GM12878 (cell line): Measurements from ENCODE around the gene CASP3. TPM values are rescaled to one million over a fixed set of nuclear protein-coding genes. Genes with fewer than 3 reads are reported as not detected.
"Not testable (repeated sequence)": the region's sequence is repeated elsewhere in the genome, so short reads cannot be mapped to it uniquely, and the experiment has no call there.

ENCODE experiments used
- ATAC-seq: fragments of 200-7000 bp; cut with Tn5 transposase; 3 replicates; pipeline ENCODE4 v1.9.1; 2020; ENCODE audit warnings: mild to moderate bottlenecking, moderate library complexity
- BruUV-seq: library from RNA; stranded (reverse); fragments of 400-500 nt; replicated peaks from 2 replicates; lab custom pipeline; 2021; lab: Mats Ljungman, UMichigan
- CTCF ChIA-PET: fragments of 300-600 bp; sonication (Branson Sonifier 250); formaldehyde crosslinking; extraction: SDS; loops from one replicate; lab custom pipeline; 2021; ENCODE audit warnings: inconsistent platforms; lab: Yijun Ruan, JAX
- POLR2A ChIA-PET: fragments of 350-600 bp; formaldehyde crosslinking; extraction: SDS; loops from one replicate; lab custom pipeline; 2021; ENCODE audit warnings: inconsistent platforms; lab: Charles Lee
- RAD21 ChIA-PET: fragments of 300-600 bp; sonication (Branson Sonifier 250); formaldehyde crosslinking; loops from one replicate; lab custom pipeline; 2023; ENCODE audit warnings: antibody characterized with exemption; ENCODE audit not compliant: unreplicated experiment; lab: Charles Lee
- SMC1A ChIA-PET: fragments of 300-600 bp; sonication (Branson Sonifier 250); formaldehyde crosslinking; loops from one replicate; lab custom pipeline; 2023; ENCODE audit not compliant: unreplicated experiment, uncharacterized antibody; lab: Charles Lee
- DNase-seq: peaks from one replicate; pipeline ENCODE4 v3.0.0-alpha.2; 2011; ENCODE audit warnings: low read depth, low spot score
- FAIRE-seq: peaks from 3 replicates; lab custom pipeline; 2011; peaks lifted over from hg19 to GRCh38; lab: Jason Lieb, UNC
- H2AFZ ChIP-seq: 2 replicates; pipeline ENCODE4 v1.6.0; 2011; ENCODE audit warnings: low read depth, low read length, control low read depth; ENCODE audit not compliant: control insufficient read depth
- H3K27ac ChIP-seq: 2 replicates; pipeline ENCODE4 v1.5.1; 2011; ENCODE audit warnings: control low read depth; ENCODE audit not compliant: control insufficient read depth, insufficient read depth
- H3K27me3 ChIP-seq, 2 experiments: replicated peaks in 1 of 2; 2 replicates each; pipeline versions ENCODE4 v1.6.0 to v1.6.1; 2011; ENCODE audit warnings: low read length in 1 of 2; ENCODE audit not compliant: control insufficient read depth in 2 of 2, insufficient read depth in 2 of 2
- H3K36me3 ChIP-seq, 2 experiments: 2 replicates each; pipeline ENCODE4 v1.5.1; 2011; ENCODE audit warnings: low read length in 1 of 2; ENCODE audit not compliant: control insufficient read depth in 2 of 2, insufficient read depth in 2 of 2
- H3K4me1 ChIP-seq: 2 replicates; pipeline ENCODE4 v1.6.1; 2011; ENCODE audit warnings: mild to moderate bottlenecking, low read length, moderate library complexity, mixed read lengths; ENCODE audit not compliant: control insufficient read depth, insufficient read depth
- H3K4me2 ChIP-seq: 2 replicates; pipeline ENCODE4 v1.6.0; 2011; ENCODE audit warnings: control low read depth; ENCODE audit not compliant: control insufficient read depth, insufficient read depth
- H3K4me3 ChIP-seq: fragments of 200-600 bp; sonication (generic); 2 replicates; pipeline ENCODE4 v1.5.1; 2016
- H3K79me2 ChIP-seq: 2 replicates; pipeline ENCODE4 v1.6.0; 2011; ENCODE audit warnings: low read length; ENCODE audit not compliant: control insufficient read depth, insufficient read depth
- H3K9ac ChIP-seq: 2 replicates; pipeline ENCODE4 v1.8.0; 2011; ENCODE audit warnings: low read length, control low read depth, mixed read lengths; ENCODE audit not compliant: control insufficient read depth, insufficient read depth
- H3K9me3 ChIP-seq: replicated peaks from 3 replicates; pipeline ENCODE4 v1.5.1; 2011; ENCODE audit warnings: mild to moderate bottlenecking, low read length; ENCODE audit not compliant: control insufficient read depth, insufficient read depth
- H4K20me1 ChIP-seq: 2 replicates; pipeline ENCODE4 v1.6.0; 2011; ENCODE audit not compliant: control insufficient read depth, insufficient read depth
- CBFB ChIP-seq: IDR thresholded peaks from 2 replicates; pipeline ENCODE4 v1.6.1; 2016; ENCODE audit warnings: antibody characterized with exemption, low read depth
- RUNX3 ChIP-seq: IDR thresholded peaks from 2 replicates; pipeline ENCODE4 v1.6.1; 2012; ENCODE audit warnings: low read length, inconsistent platforms
- YY1 ChIP-seq: IDR thresholded peaks from 2 replicates; pipeline ENCODE4 v1.6.1; 2011; ENCODE audit warnings: low read depth, mild to moderate bottlenecking, low read length
- ZNF274 ChIP-seq: IDR thresholded peaks from one replicate; pipeline ENCODE4 v1.8.0; 2011; ENCODE audit not compliant: insufficient read length, insufficient read depth
- WGBS: methylation state at CpG from one replicate; pipeline ENCODE4 v1.1.6; 2016; ENCODE audit warnings: low lambda C conversion rate; ENCODE audit not compliant: insufficient replicate concordance, insufficient coverage; ENCODE audit errors: missing lambda C conversion rate; 5-methylcytosine and 5-hydroxymethylcytosine counted together
- in situ Hi-C: fragments of 300-500 bp; cut with MboI; formaldehyde crosslinking; loops from 9 replicates; pipeline ENCODE4 v1.14.3; 2018; ENCODE audit warnings: mixed read lengths
- intact Hi-C: fragments of 100-400 bp; cut with micrococcal nuclease; formaldehyde crosslinking; loops from one replicate; pipeline ENCODE4 v1.14.2; 2022; ENCODE audit not compliant: unreplicated experiment
- polyA plus RNA-seq, 11 experiments: library from polyadenylated mRNA; depleted of rRNA in 4 of 11; unstranded in 6 of 11; stranded (reverse) in 5 of 11; fragments of >200 nt; fragmentation: Nextera tagmentation in 4 of 11; fragmentation: Illumina TruSeq in 1 of 11; extraction: Ambion mirVana in 4 of 11; extraction: Trizol in 1 of 11; gene quantifications; 1 replicate in 1 of 11; 2 replicates in 10 of 11; pipeline versions ENCODE4 v1.2.1 to v1.2.3, GENCODE V29; 2011 to 2016; ENCODE audit warnings: inconsistent platforms in 2 of 11, missing spikeins in 2 of 11, low read depth in 1 of 11
- total RNA-seq, 4 experiments: library from RNA; depleted of rRNA in 3 of 4; stranded (reverse); fragments of >200 nt in 3 of 4; fragmentation: Illumina TruSeq in 1 of 4; extraction: Trizol in 1 of 4; gene quantifications; 2 replicates each; pipeline versions ENCODE4 v1.2.1 to v1.2.3, GENCODE V29; 2013 to 2021

CASP3 gene
- total and polyA plus RNA-seq, 10 of the 15 experiments (the other 5 are each of a cell fraction or from before 2014, with no cell fraction given): 50.0 to 194 (median 74.4) TPM

DNA sequence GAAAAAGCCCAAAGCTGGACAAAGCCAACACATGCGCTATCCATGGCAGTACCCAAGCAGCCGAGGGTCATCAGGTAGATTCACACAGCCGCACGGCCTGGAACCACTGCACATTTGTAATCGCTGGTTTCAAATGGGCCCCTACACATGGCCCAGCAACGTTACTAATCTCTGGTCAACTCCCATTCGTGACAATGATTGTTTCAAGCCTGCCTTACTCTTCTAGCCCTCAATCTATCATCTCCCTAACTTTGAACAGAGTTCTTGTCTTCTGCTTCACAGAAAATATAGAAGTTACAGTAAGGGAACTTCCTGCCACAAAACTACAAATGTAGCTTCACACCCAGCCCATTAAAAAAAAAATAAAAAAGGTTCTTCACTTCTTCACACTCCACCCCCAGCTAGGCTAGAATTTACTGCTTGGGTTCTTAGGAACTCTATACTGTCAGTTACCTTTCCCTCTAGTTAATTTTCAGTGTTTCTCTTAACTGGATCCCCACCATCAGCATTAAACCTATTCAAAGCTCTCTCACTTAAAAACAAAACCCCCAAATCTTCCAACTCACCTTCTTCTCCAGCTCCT, 24.2 kb downstream of the CASP3 start:
- ATAC-seq (no peak), FAIRE-seq (no peak)
- Histone ChIP-seq H3K27me3 (no peaks in the 10 kb centered on the region), H3K36me3 (peaks cover 2 to 18% of the 10 kb centered on the region in 2 experiments), H4K20me1 (no peaks in the 10 kb centered on the region), H3K79me2 (no peaks in the 10 kb centered on the region), H3K9me3 (no peaks in the 10 kb centered on the region), H3K4me1 (no peaks in the 10 kb centered on the region), H3K4me3 (no peak overlapping the region), H3K4me2 (no peak overlapping the region), H2AFZ (no peak overlapping the region), H3K27ac (no peak overlapping the region)
- in situ Hi-C loops (no loop called here), intact Hi-C loops (no loop called here)
- WGBS: 94% methylated on average over 7 of the region's 7 CpGs
- POLR2A ChIA-PET: interaction anchor here (0.7 to 1.0 kb wide), 2 partner anchors 11 to 362 kb away, joined by 3 read pairs; no protein-coding TSS in a partner anchor
- SMC1A ChIA-PET: interaction anchor here (1.7 kb wide), 1 partner anchor 14 kb away, joined by 4 read pairs; no protein-coding TSS in a partner anchor
- CTCF ChIA-PET: no interaction called here
- RAD21 ChIA-PET: no interaction called here
- TF ChIP-seq ZNF274 (no peak), CBFB (0 out of 2 replicates have a peak, but pooled peaks have one; percentile 8)
- TF ChIP-seq, all 136 proteins: peak for 1
- no TSS peak for BruUV-seq
- no peak for DNase-seq
- H3K9ac ChIP-seq: no peak overlapping the region

DNA sequence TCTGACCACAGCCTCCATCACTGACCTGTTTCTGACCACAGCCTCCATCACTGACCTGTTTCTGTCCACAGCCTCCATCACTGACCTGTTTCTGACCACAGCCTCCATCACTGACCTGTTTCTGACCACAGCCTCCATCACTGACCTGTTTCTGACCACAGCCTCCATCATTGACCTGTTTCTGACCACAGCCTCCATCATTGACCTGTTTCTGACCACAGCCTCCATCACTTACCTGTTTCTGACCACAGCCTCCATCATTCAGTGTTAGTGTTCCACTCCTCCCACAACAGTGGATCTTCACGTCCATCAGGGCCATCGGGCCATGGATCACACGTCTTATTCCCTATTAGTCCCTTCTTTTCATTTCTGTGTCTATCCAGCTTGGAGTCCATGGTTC, 24.7 kb downstream of the CASP3 start:
- ATAC-seq, in situ Hi-C loops, H2AFZ ChIP-seq, H3K4me1 ChIP-seq, RAD21 ChIA-PET, BruUV-seq, H3K9ac ChIP-seq, H3K79me2 ChIP-seq, FAIRE-seq, H3K4me2 ChIP-seq: not testable (repeated sequence)
- H3K36me3 ChIP-seq: peaks cover under 1 to 16% of the 10 kb centered on the region in 2 experiments
- SMC1A ChIA-PET: interaction anchor here (1.7 kb wide), 1 partner anchor 14 kb away, joined by 4 read pairs; no protein-coding TSS in a partner anchor
- WGBS: 100% methylated on average over 3 of the region's 3 CpGs
- peak; percentile 84 for TF ChIP-seq RUNX3
- TF ChIP-seq YY1: 0 out of 2 replicates have a peak, but pooled peaks have one; percentile 13
- TF ChIP-seq, all 136 proteins: peak for 2; not testable (repeated sequence) for 134
- H3K9me3 ChIP-seq, DNase-seq, H3K4me3 ChIP-seq, CTCF ChIA-PET, intact Hi-C loops, H3K27ac ChIP-seq, H4K20me1 ChIP-seq, H3K27me3 ChIP-seq: not testable (repeated sequence)
- POLR2A ChIA-PET: interaction anchor here (1.0 kb wide), 1 partner anchor 11 kb away, joined by 3 read pairs; no protein-coding TSS in a partner anchor
